ENCODE results near the gene UNC93A. TPM values are rescaled to one million over a fixed set of nuclear protein-coding genes. Genes with fewer than 3 reads are reported as not detected.
A peak's percentile ranks its signal among the peaks of the same experiment; 100 is the strongest.
"Not testable (repeated sequence)": the region's sequence is repeated elsewhere in the genome, so short reads cannot be mapped to it uniquely, and the experiment has no call there.

The UNC93A gene
- polyA plus RNA-seq, 1 donor, result 36.4 TPM

DNA sequence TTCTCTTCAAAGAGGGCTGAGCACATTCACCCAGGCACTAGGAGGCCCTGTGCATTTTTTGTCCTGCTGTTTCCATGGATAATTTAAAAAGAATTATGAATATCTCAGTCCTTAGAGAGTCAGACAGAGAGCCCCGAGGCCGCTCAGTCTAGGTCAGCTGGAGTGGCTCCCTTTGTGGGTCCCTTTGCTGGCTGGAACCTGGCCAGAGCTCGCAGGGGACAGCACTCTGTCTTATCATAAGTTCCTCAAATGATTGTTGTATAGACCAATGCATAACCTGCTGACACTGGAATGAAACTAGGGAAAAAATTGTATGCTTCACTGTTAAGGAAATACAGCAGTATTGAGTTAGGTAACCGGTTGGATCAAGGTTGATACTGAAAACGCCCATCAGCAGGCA, 10.6 kb upstream of the UNC93A start:
- DNase-seq, result peak in 1 of 2 donors; percentile 66
- H3K4me3 ChIP-seq (ENCODE audit: low read length); H3K9me3 ChIP-seq (ENCODE audit: control insufficient read depth, low read depth, low read length); H3K36me3 ChIP-seq (ENCODE audit: control insufficient read depth, insufficient read depth, low read length); H3K27me3 ChIP-seq (ENCODE audit: control insufficient read depth, insufficient read depth, low read length); H3K4me1 ChIP-seq (ENCODE audit: control insufficient read depth, insufficient read depth, low read length): not testable (repeated sequence)
- 50% methylated on average over 1 of the region's 5 CpGs for WGBS (ENCODE audit: insufficient coverage, low lambda C conversion rate)
- H3K27ac ChIP-seq (ENCODE audit: low read length), result peak overlapping the region; percentile 27

DNA sequence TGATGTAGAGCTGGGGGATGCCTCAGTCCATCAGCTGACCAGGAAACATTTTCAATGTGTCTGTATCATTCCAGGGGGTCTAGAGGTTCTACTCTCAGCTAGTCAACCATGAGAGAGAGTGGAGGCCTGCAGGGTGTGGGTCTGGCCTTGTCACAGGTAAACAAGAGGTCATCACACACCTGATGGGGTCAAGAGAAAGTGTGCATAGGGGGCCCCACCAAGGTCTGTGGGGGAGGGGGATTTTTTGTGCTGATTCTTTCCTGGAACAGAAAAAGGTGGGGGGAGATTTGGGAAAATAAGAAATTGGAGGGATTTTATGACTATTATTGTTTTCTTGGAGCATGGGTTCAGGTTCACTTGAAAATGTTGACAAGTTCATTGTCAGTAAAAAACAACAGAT, 8.9 kb upstream of the UNC93A start:
- Histone ChIP-seq H3K27me3 (ENCODE audit: control insufficient read depth, insufficient read depth, low read length) (no peaks in the 10 kb centered on the region), H3K4me3 (ENCODE audit: low read length) (no peak overlapping the region), H3K36me3 (ENCODE audit: control insufficient read depth, insufficient read depth, low read length) (no peaks in the 10 kb centered on the region), H3K9me3 (ENCODE audit: control insufficient read depth, low read depth, low read length) (no peaks in the 10 kb centered on the region), H3K27ac (ENCODE audit: low read length) (no peak overlapping the region), H3K4me1 (ENCODE audit: control insufficient read depth, insufficient read depth, low read length) (peaks cover 3% of the 10 kb centered on the region)
- no peak for DNase-seq

DNA sequence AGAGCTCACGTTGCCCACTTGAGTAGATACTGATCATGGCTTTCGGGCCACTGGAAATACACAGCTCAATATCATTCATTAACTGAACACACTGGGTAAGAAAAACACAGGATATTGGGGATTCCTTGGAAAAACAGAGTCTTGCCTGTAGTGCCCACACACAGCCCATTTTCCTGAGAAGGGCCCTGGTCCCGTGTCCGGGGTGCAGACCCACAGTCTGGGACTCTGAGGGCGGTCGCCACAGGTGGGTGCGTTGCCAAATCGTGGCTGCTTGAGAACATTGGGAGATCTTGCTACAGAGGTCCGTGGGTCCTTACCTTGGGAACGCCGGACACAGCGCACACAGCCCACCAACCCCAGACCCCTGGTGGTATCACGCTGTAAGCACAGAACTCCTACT, 6.5 kb upstream of the UNC93A start:
- H3K9me3 ChIP-seq (ENCODE audit: control insufficient read depth, low read depth, low read length); DNase-seq; H3K27ac ChIP-seq (ENCODE audit: low read length); H3K4me1 ChIP-seq (ENCODE audit: control insufficient read depth, insufficient read depth, low read length); H3K4me3 ChIP-seq (ENCODE audit: low read length); H3K36me3 ChIP-seq (ENCODE audit: control insufficient read depth, insufficient read depth, low read length); H3K27me3 ChIP-seq (ENCODE audit: control insufficient read depth, insufficient read depth, low read length): not testable (repeated sequence)
- WGBS (ENCODE audit: insufficient coverage, low lambda C conversion rate), result no CpG with 5 or more reads among the region's 13 CpGs

DNA sequence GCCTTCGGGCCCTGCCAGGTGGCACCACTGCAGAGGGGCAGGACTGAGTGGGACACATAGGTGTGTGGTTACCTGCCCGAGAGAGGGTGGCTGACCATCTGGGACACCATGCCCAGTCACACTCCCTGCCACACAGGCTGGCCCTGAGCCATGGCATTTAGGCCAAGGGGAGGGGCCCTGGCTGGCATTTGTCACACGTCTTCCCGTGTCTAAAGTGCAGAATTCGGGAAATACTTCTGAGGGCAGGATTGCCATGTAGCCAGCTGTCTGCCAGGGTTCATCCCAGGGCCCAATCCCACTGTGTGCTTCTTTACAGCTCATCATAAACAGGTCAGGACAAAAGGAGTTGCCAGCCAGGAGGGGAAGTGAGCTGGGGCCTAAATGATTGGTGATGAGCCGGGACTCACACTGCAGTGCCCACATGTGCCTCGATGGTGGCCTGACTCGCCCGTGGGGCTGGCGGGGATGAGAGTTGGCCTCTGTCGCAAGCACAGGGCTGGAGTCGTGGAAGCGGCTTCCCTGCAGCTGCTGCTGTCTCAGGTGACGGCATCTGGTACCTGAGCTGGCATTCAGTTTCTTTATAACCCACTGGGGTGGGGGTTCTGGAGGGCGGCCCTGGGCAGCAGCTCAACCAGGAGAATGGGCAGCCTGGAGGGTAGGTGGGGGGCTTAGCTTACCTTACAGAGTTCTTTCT, 5.9 kb upstream of the UNC93A start:
- no peaks in the 10 kb centered on the region for H3K27me3 ChIP-seq (ENCODE audit: control insufficient read depth, insufficient read depth, low read length)

DNA sequence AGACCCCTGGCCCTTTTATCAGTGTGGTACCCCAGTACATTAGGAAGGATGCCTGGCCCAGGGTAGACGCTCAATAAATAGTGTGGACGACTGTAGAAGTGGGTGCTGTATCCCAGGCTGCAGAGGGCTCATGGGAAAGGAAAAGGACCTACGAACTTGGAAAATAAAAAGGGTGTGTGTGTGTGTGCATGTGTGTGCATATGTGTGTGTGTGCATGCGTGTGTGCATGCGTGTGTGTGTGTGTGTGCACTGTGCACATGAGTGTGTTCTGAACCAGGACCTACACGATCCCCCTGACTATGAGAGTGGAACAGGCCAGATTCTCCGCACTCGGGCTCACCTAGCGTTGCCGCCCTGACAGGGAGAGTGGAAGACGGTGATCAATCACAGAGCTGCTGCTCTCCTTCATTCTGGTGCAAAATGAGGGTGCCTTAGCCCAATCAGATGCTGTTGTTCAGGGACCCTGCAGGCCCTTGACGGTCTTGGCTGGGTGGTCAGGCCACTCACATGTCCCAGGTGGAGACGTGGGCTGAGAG, 3.5 kb upstream of the UNC93A start:
- H3K4me3 ChIP-seq (ENCODE audit: low read length), result no peak overlapping the region
- no CpG with 5 or more reads among the region's 13 CpGs for WGBS (ENCODE audit: insufficient coverage, low lambda C conversion rate)
- no peak overlapping the region for H3K27ac ChIP-seq (ENCODE audit: low read length)
- no peak for DNase-seq
- H3K27me3 ChIP-seq (ENCODE audit: control insufficient read depth, insufficient read depth, low read length), result no peaks in the 10 kb centered on the region
- peaks cover 24% of the 10 kb centered on the region for H3K4me1 ChIP-seq (ENCODE audit: control insufficient read depth, insufficient read depth, low read length)
- H3K9me3 ChIP-seq (ENCODE audit: control insufficient read depth, low read depth, low read length), result no peaks in the 10 kb centered on the region
- no peaks in the 10 kb centered on the region for H3K36me3 ChIP-seq (ENCODE audit: control insufficient read depth, insufficient read depth, low read length)

More for the DNA sequence above, 5.9 kb upstream of the UNC93A start:
- no peak for DNase-seq
- no peaks in the 10 kb centered on the region for H3K36me3 ChIP-seq (ENCODE audit: control insufficient read depth, insufficient read depth, low read length)
- H3K4me3 ChIP-seq (ENCODE audit: low read length), result no peak overlapping the region
- no peaks in the 10 kb centered on the region for H3K9me3 ChIP-seq (ENCODE audit: control insufficient read depth, low read depth, low read length)
- WGBS (ENCODE audit: insufficient coverage, low lambda C conversion rate), result no CpG with 5 or more reads among the region's 15 CpGs
- peaks cover 11% of the 10 kb centered on the region for H3K4me1 ChIP-seq (ENCODE audit: control insufficient read depth, insufficient read depth, low read length)
- no peak overlapping the region for H3K27ac ChIP-seq (ENCODE audit: low read length)

DNA sequence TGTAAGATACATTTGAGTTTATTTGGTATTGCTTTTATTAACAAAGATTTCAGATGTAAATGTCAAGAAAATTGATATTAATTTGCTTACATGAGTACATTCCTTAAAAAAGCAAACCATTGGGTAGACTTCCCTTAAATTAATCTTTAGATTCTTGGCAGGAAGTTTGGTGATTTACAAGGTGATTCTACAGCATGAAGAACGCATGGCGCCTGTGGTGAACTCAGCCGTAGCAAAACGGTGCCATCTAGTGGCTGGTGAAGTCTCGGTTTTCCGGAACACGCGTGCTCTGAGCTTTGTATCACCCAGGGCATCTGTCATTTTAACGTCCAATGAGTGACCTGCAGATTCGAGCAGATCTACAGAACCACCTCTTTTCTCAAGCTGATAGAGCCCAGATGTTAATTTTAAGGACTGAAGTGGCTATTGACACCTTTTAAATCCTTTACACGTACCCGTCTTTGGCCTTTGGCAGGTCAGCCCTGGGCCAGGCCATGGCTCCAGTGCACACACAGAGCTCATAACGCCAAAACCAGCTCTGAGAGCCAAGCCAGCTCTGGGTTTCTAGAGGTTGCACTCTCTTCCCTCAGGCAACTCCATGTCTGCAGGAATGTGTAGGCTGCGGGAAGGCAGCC, 2.4 kb upstream of the UNC93A start:
- H3K36me3 ChIP-seq (ENCODE audit: control insufficient read depth, insufficient read depth, low read length); H3K27ac ChIP-seq (ENCODE audit: low read length); H3K9me3 ChIP-seq (ENCODE audit: control insufficient read depth, low read depth, low read length); H3K4me3 ChIP-seq (ENCODE audit: low read length); H3K27me3 ChIP-seq (ENCODE audit: control insufficient read depth, insufficient read depth, low read length): not testable (repeated sequence)
- no CpG with 5 or more reads among the region's 14 CpGs for WGBS (ENCODE audit: insufficient coverage, low lambda C conversion rate)
- H3K4me1 ChIP-seq (ENCODE audit: control insufficient read depth, insufficient read depth, low read length), result peaks cover 35% of the 10 kb centered on the region
- DNase-seq, result peak in 1 of 2 donors; percentile 46

DNA sequence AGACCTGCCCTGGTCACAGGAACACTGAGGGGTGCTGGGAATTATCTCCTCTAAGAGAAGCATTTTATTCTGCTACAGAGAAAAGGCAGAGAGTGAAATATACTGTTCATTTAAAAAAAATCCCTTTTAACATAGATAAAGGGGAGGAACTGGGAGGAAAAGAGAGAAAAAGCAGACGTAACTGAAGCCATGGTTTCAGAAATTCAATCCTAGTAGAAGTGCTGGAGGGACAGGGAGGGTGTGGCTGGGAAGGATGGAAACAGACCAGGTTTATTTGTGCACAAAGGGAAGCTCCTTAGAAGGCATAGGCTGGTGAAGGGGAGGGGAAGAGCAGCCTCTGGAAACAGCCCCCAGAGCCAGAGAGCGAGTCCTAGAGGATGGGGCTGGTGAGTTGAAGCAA, 1.8 kb upstream of the UNC93A start:
- not testable (repeated sequence) for H3K27ac ChIP-seq (ENCODE audit: low read length); H3K27me3 ChIP-seq (ENCODE audit: control insufficient read depth, insufficient read depth, low read length); H3K9me3 ChIP-seq (ENCODE audit: control insufficient read depth, low read depth, low read length); H3K36me3 ChIP-seq (ENCODE audit: control insufficient read depth, insufficient read depth, low read length); H3K4me3 ChIP-seq (ENCODE audit: low read length); DNase-seq
- WGBS (ENCODE audit: insufficient coverage, low lambda C conversion rate), result no CpG with 5 or more reads among the region's 2 CpGs
- peaks cover 35% of the 10 kb centered on the region for H3K4me1 ChIP-seq (ENCODE audit: control insufficient read depth, insufficient read depth, low read length)

DNA sequence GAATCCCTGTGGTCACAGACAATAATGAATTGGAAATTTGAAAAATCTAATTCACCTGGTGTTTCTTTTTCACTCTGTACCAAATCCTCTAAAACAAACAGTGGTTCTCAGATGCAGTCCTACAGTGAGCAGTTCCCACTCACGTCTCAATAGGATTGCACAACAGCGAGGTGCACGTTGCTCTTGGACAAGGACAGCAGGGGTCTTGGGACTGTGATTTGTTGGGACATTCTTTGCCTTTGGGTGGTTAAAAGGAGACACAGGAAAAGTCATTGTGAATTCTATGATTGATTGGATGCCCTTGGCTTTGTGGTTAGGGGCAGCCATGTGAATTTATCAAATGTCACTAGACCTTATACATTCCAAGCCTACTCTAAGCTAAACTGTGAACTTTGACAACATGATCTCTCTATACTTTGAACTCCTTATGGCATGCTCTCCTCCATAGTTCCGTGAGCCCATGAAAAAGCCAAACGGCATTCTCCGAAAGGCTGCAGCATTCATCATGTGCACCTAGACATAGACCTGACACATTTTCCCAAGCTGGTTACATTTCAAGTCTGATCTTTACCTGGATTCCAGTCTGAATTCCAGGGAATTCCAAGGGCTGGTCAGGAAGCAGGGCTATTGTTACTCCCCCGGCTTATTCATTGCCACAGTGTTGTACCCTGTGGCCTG, 647 bp downstream of the UNC93A start:
- Histone ChIP-seq H3K27me3 (ENCODE audit: control insufficient read depth, insufficient read depth, low read length) (no peaks in the 10 kb centered on the region), H3K4me3 (ENCODE audit: low read length) (peak overlapping the region; percentile 23), H3K9me3 (ENCODE audit: control insufficient read depth, low read depth, low read length) (no peaks in the 10 kb centered on the region), H3K4me1 (ENCODE audit: control insufficient read depth, insufficient read depth, low read length) (peaks cover 35% of the 10 kb centered on the region), H3K36me3 (ENCODE audit: control insufficient read depth, insufficient read depth, low read length) (peaks cover 4% of the 10 kb centered on the region), H3K27ac (ENCODE audit: low read length) (peak overlapping the region; percentile 89)
- WGBS (ENCODE audit: insufficient coverage, low lambda C conversion rate), result no CpG with 5 or more reads among the region's 7 CpGs
- DNase-seq, result peak in 1 of 2 donors; percentile 67

DNA sequence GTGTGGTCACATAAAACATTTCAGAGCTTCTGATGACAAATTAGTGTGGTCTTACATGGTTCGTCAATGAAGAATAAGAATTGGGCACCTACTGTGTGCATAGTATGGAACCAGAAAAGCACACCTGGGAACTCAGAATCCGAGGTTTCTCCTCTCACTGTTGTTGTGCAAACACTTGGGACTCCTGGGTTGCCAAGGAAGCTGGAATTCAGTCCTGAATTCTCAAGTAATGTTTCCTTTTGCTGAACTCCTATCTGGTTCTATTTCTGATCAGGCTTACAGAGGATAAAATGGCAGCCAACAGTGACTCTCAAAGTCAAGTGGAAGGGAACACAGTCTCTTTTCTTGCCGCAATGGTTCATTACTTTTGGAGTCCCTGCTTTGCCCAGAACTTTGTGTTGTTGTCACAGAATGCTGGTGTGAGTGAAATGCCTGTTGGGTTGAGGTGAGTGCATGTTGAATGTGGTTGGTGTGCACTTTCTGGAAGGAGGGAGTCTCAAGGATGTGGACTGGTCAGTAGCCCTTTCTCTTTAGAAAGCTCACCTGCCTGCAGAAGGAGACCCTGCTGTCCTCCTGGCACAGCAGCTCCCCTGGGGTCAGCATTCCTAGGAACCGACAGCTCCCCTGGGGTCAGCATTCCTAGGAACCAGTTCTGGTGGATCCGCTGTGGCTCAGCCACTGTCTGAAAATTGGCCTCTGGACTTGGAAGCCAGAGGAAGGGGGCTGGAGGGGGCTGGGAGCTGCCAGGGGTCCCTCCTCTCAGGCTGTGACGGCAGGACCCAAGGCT, 1.4 kb downstream of the UNC93A start:
- peak overlapping the region; percentile 23 for H3K4me3 ChIP-seq (ENCODE audit: low read length)
- no CpG with 5 or more reads among the region's 6 CpGs for WGBS (ENCODE audit: insufficient coverage, low lambda C conversion rate)
- H3K9me3 ChIP-seq (ENCODE audit: control insufficient read depth, low read depth, low read length), result no peaks in the 10 kb centered on the region

DNA sequence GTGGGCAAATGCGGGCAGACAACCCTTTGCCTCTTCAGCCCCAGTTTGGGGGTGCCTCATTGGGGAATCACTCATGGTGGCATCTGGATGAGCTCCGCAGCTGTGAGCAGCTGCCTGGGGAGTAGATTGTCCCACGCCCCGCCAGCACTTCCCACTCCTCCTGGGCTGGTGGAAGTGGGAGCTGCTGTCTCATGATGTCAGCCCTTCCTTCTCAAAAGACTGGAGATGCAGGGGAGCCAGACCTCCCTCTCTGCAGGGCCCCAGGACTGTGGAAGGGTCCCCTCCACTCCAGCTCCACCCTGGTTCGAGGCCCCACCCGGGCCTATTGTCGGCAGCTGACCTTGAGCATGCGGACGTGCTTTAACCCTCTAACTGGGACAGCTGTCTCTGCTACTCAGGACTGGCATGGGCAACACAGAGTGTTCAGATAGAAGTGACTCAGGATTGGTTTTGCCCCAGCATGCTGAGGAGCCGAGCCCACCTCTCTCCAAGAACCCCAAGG, 2.0 kb downstream of the UNC93A start:
- no peak overlapping the region for H3K27ac ChIP-seq (ENCODE audit: low read length)
- H3K4me1 ChIP-seq (ENCODE audit: control insufficient read depth, insufficient read depth, low read length), result peaks cover 35% of the 10 kb centered on the region
- no peaks in the 10 kb centered on the region for H3K27me3 ChIP-seq (ENCODE audit: control insufficient read depth, insufficient read depth, low read length)
- peaks cover 4% of the 10 kb centered on the region for H3K36me3 ChIP-seq (ENCODE audit: control insufficient read depth, insufficient read depth, low read length)
- WGBS (ENCODE audit: insufficient coverage, low lambda C conversion rate), result 30% methylated on average over 2 of the region's 10 CpGs
- no peak overlapping the region for H3K4me3 ChIP-seq (ENCODE audit: low read length)
- DNase-seq, result peak in 1 of 2 donors; percentile 37
- H3K9me3 ChIP-seq (ENCODE audit: control insufficient read depth, low read depth, low read length), result no peaks in the 10 kb centered on the region

More for the DNA sequence above, 1.4 kb downstream of the UNC93A start:
- peaks cover 35% of the 10 kb centered on the region for H3K4me1 ChIP-seq (ENCODE audit: control insufficient read depth, insufficient read depth, low read length)
- DNase-seq, result peak in 1 of 2 donors; percentile 8
- H3K36me3 ChIP-seq (ENCODE audit: control insufficient read depth, insufficient read depth, low read length), result peaks cover 4% of the 10 kb centered on the region
- no peaks in the 10 kb centered on the region for H3K27me3 ChIP-seq (ENCODE audit: control insufficient read depth, insufficient read depth, low read length)
- H3K27ac ChIP-seq (ENCODE audit: low read length), result peak overlapping the region; percentile 89

All from large intestine (tissue), 3 donors.